H1 (cell line): ENCODE measurements around the gene PROSER2. TPM values are rescaled to one million over a fixed set of nuclear protein-coding genes. Genes with fewer than 3 reads are reported as not detected.

Experiments used
- CTCF ChIA-PET: fragments of 300-600 bp; sonication (Branson Sonifier 250); formaldehyde crosslinking; loops from one replicate; lab custom pipeline; 2021; ENCODE audit not compliant: partially characterized antibody; lab: Charles Lee
- POLR2A ChIA-PET: fragments of 300-600 bp; sonication (Branson Sonifier 250); formaldehyde crosslinking; loops from one replicate; lab custom pipeline; 2021; ENCODE audit warnings: inconsistent platforms; ENCODE audit not compliant: partially characterized antibody; lab: Charles Lee
- DNase-seq, 2 experiments: peaks; one replicate each; pipeline versions ENCODE4 v3.0.0 to v3.0.0-alpha.2; 2010 to 2022; ENCODE audit warnings: low spot score in 2 of 2, low read depth in 1 of 2, mixed read lengths in 1 of 2
- FAIRE-seq: peaks from 2 replicates; lab custom pipeline; 2011; peaks lifted over from hg19 to GRCh38; lab: Jason Lieb, UNC
- H2AFZ ChIP-seq: 2 replicates; pipeline ENCODE4 v1.8.1; 2012; ENCODE audit warnings: low read length, inconsistent platforms
- H2AK5ac ChIP-seq: 2 replicates; pipeline ENCODE4 v1.6.1; 2013; ENCODE audit warnings: low read depth, low read length
- H2BK120ac ChIP-seq: replicated peaks from 2 replicates; pipeline ENCODE3; 2013; ENCODE audit warnings: low read depth, low read length, inconsistent platforms
- H2BK12ac ChIP-seq: 2 replicates; pipeline ENCODE4 v1.6.1; 2013; ENCODE audit warnings: low read depth, low read length
- H2BK15ac ChIP-seq: 2 replicates; pipeline ENCODE4 v1.6.1; 2013; ENCODE audit warnings: low read length
- H2BK20ac ChIP-seq: 2 replicates; pipeline ENCODE4 v1.6.1; 2013; ENCODE audit warnings: low read length
- H2BK5ac ChIP-seq: 2 replicates; pipeline ENCODE4 v1.6.1; 2013; ENCODE audit warnings: low read depth, low read length
- H3K14ac ChIP-seq: 2 replicates; pipeline ENCODE4 v1.6.1; 2013; ENCODE audit warnings: inconsistent platforms; ENCODE audit not compliant: insufficient read length
- H3K18ac ChIP-seq: 2 replicates; pipeline ENCODE4 v1.6.1; 2013; ENCODE audit warnings: low read length; ENCODE audit errors: extremely low read depth
- H3K23ac ChIP-seq: 2 replicates; pipeline ENCODE4 v1.6.1; 2013; ENCODE audit warnings: inconsistent platforms; ENCODE audit not compliant: insufficient read length
- H3K23me2 ChIP-seq: 2 replicates; pipeline ENCODE4 v1.6.1; 2013; ENCODE audit warnings: low read depth, low read length
- H3K27ac ChIP-seq: 2 replicates; pipeline ENCODE4 v1.6.1; 2011; ENCODE audit warnings: low read depth, low read length, inconsistent platforms
- H3K27me3 ChIP-seq, 4 experiments: replicated peaks in 1 of 4; 1 replicate in 1 of 4; 2 replicates in 3 of 4; pipeline versions ENCODE4 v1.6.1 to v1.8.1; 2011 to 2013; ENCODE audit warnings: low read length in 3 of 4, mild to moderate bottlenecking in 3 of 4, inconsistent platforms in 2 of 4, mixed read lengths in 2 of 4, moderate library complexity in 1 of 4; ENCODE audit not compliant: control insufficient read depth in 3 of 4, insufficient read depth in 3 of 4; ENCODE audit errors: extremely low read depth in 1 of 4
- H3K36me3 ChIP-seq, 4 experiments: 2 replicates each; pipeline versions ENCODE4 v1.6.1 to v1.8.1; 2011 to 2013; ENCODE audit warnings: mild to moderate bottlenecking in 4 of 4, low read length in 3 of 4, moderate library complexity in 2 of 4, control low read depth in 1 of 4, inconsistent platforms in 1 of 4; ENCODE audit not compliant: insufficient read depth in 4 of 4, control insufficient read depth in 2 of 4
- H3K4ac ChIP-seq: replicated peaks from 2 replicates; pipeline ENCODE3; 2013; ENCODE audit warnings: low read length, low read depth, mixed read lengths, inconsistent platforms; ENCODE audit not compliant: insufficient read length
- H3K4me1 ChIP-seq, 4 experiments: replicated peaks in 1 of 4; 1 replicate in 1 of 4; 2 replicates in 3 of 4; pipeline versions ENCODE4 v1.6.1 to v1.8.1; 2011 to 2013; ENCODE audit warnings: low read length in 3 of 4, inconsistent platforms in 2 of 4, mixed read lengths in 1 of 4; ENCODE audit not compliant: insufficient read depth in 4 of 4, control insufficient read depth in 3 of 4
- H3K4me2 ChIP-seq, 2 experiments: 2 replicates each; pipeline versions ENCODE4 v1.6.1 to v1.8.1; 2011 to 2013; ENCODE audit warnings: low read depth in 2 of 2, low read length in 2 of 2, control low read depth in 1 of 2, inconsistent platforms in 1 of 2, mild to moderate bottlenecking in 1 of 2; ENCODE audit not compliant: insufficient read depth in 1 of 2
- H3K4me3 ChIP-seq, 4 experiments: fragments of 200-600, 300-600 bp in 1 of 4; sonication (generic), shearing (Covaris generic), sonication (Bioruptor Twin) in 1 of 4; 2 replicates each; pipeline versions ENCODE4 v1.5.1 to v1.8.1; 2011 to 2016; ENCODE audit warnings: low read length in 4 of 4, low read depth in 3 of 4, control low read depth in 2 of 4, inconsistent platforms in 2 of 4, mild to moderate bottlenecking in 2 of 4, mixed read lengths in 1 of 4, moderate library complexity in 1 of 4; ENCODE audit not compliant: insufficient read depth in 2 of 4; ENCODE audit errors: extremely low read depth in 1 of 4
- H3K56ac ChIP-seq: replicated peaks from 2 replicates; pipeline ENCODE3; 2013; ENCODE audit warnings: low read depth, mild to moderate bottlenecking, mixed read lengths, low read length, inconsistent platforms; ENCODE audit not compliant: insufficient read length
- H3K79me1 ChIP-seq: 2 replicates; pipeline ENCODE4 v1.6.1; 2013; ENCODE audit warnings: low read depth, low read length, control low read depth
- H3K79me2 ChIP-seq, 2 experiments: 2 replicates each; pipeline versions ENCODE4 v1.6.1 to v1.8.1; 2012 to 2013; ENCODE audit warnings: low read length in 2 of 2, mild to moderate bottlenecking in 2 of 2, inconsistent platforms in 1 of 2; ENCODE audit not compliant: insufficient read depth in 2 of 2, control insufficient read depth in 1 of 2
- H3K9ac ChIP-seq, 4 experiments: replicated peaks in 1 of 4; 1 replicate in 1 of 4; 2 replicates in 3 of 4; pipeline versions ENCODE4 v1.6.1 to v1.8.1; 2011 to 2013; ENCODE audit warnings: low read depth in 3 of 4, low read length in 3 of 4, control low read depth in 2 of 4, mild to moderate bottlenecking in 2 of 4, moderate library complexity in 2 of 4, inconsistent platforms in 1 of 4; ENCODE audit errors: extremely low read depth in 1 of 4
- H3K9me3 ChIP-seq, 2 experiments: 2 replicates each; pipeline versions ENCODE4 v1.6.1 to v1.8.1; 2012 to 2013; ENCODE audit warnings: mild to moderate bottlenecking in 2 of 2, moderate library complexity in 2 of 2, control low read depth in 1 of 2, inconsistent platforms in 1 of 2, low read depth in 1 of 2, low read length in 1 of 2, mixed read lengths in 1 of 2; ENCODE audit not compliant: insufficient read depth in 2 of 2
- H4K20me1 ChIP-seq, 2 experiments: replicated peaks in 1 of 2; 2 replicates each; pipeline versions ENCODE3 to v1.8.1; 2011 to 2013; ENCODE audit warnings: inconsistent platforms in 2 of 2, low read length in 2 of 2, mild to moderate bottlenecking in 1 of 2; ENCODE audit not compliant: insufficient read depth in 2 of 2, control insufficient read depth in 1 of 2
- H4K5ac ChIP-seq: 2 replicates; pipeline ENCODE4 v1.6.1; 2013; ENCODE audit warnings: low read length, low read depth, mixed read lengths, inconsistent platforms; ENCODE audit not compliant: insufficient read length
- H4K8ac ChIP-seq: 2 replicates; pipeline ENCODE4 v1.8.0; 2013; ENCODE audit warnings: mild to moderate bottlenecking, moderate library complexity, low read length, inconsistent platforms; ENCODE audit not compliant: insufficient read depth; ENCODE audit errors: extremely low read depth
- H4K91ac ChIP-seq: replicated peaks from 2 replicates; pipeline ENCODE3; 2013; ENCODE audit warnings: low read length, mixed read lengths, inconsistent platforms; ENCODE audit not compliant: insufficient read length
- CBX5 ChIP-seq: fragments of 300-800, 300-1000 bp; sonication (generic); IDR thresholded peaks from 2 replicates; pipeline ENCODE4 v1.7.1; 2016; ENCODE audit warnings: antibody characterized with exemption, low read length, low read depth
- FOSL1 ChIP-seq: IDR thresholded peaks from 2 replicates; pipeline ENCODE4 v1.6.1; 2011; ENCODE audit warnings: mild to moderate bottlenecking, low read depth, low read length, moderate library complexity; ENCODE audit not compliant: insufficient read depth
- HDAC2 ChIP-seq, 2 experiments: fragments of 300-600 bp in 1 of 2; sonication (generic) in 1 of 2; IDR thresholded peaks; 2 replicates each; pipeline ENCODE4 v1.6.1; 2011 to 2012; ENCODE audit warnings: low read depth in 2 of 2, low read length in 2 of 2, mild to moderate bottlenecking in 2 of 2, moderate library complexity in 2 of 2, borderline replicate concordance in 1 of 2, inconsistent platforms in 1 of 2
- POLR2A ChIP-seq, 2 experiments: IDR thresholded peaks; 1 replicate in 1 of 2; 2 replicates in 1 of 2; pipeline ENCODE4 v1.6.1; 2011; ENCODE audit warnings: low read depth in 2 of 2, low read length in 2 of 2, mild to moderate bottlenecking in 2 of 2; ENCODE audit errors: control extremely low read depth in 1 of 2
- RFX5 ChIP-seq: IDR thresholded peaks from 2 replicates; pipeline ENCODE4 v1.6.1; 2011; ENCODE audit warnings: low read depth, low read length, improper control_type of control experiment, borderline replicate concordance
- SRF ChIP-seq: IDR thresholded peaks from 2 replicates; pipeline ENCODE4 v1.6.1; 2011; ENCODE audit warnings: mild to moderate bottlenecking, low read depth, low read length, moderate library complexity
- YY1 ChIP-seq: IDR thresholded peaks from 2 replicates; pipeline ENCODE4 v1.6.1; 2011; ENCODE audit warnings: low read depth, mild to moderate bottlenecking, low read length
- WGBS, 2 experiments: shearing (Covaris generic) in 1 of 2; methylation state at CpG; one replicate each; pipeline versions ENCODE4 v1.1.6 to v1.1.7; 2013 to 2015; ENCODE audit warnings: low lambda C conversion rate in 2 of 2, mixed read lengths in 2 of 2, inconsistent platforms in 1 of 2, low coverage in 1 of 2, missing lambda C conversion rate in 1 of 2; ENCODE audit not compliant: insufficient replicate concordance in 2 of 2, insufficient coverage in 1 of 2, insufficient read length in 1 of 2; ENCODE audit errors: extremely low coverage in 1 of 2, missing lambda C conversion rate in 1 of 2; 5-methylcytosine and 5-hydroxymethylcytosine counted together
- polyA plus RNA-seq, 7 experiments: library from polyadenylated mRNA; depleted of rRNA in 3 of 7; stranded (reverse) in 5 of 7; unstranded in 2 of 7; fragments of >200 nt in 5 of 7; fragments of 200-250 nt in 2 of 7; gene quantifications; 1 replicate in 5 of 7; 2 replicates in 1 of 7; 4 replicates in 1 of 7; pipeline versions ENCODE4 v1.2.1 to v1.2.3, GENCODE V29; 2011 to 2013; ENCODE audit warnings: missing spikeins in 2 of 7, mixed read lengths in 2 of 7
- total RNA-seq: library from RNA; stranded (reverse); fragmentation: NEBNext Ultra II Directional; extraction: Animal tissue kit (Norgen Biotek cat#: 25700); gene quantifications from 2 replicates; pipeline ENCODE4 v1.2.1, GENCODE V29; 2021

Gene PROSER2
- total and polyA plus RNA-seq, 2 of the 8 experiments (the other 6 are each of a cell fraction or from before 2014, with no cell fraction given), result 3.9 to 13.7 TPM

DNA sequence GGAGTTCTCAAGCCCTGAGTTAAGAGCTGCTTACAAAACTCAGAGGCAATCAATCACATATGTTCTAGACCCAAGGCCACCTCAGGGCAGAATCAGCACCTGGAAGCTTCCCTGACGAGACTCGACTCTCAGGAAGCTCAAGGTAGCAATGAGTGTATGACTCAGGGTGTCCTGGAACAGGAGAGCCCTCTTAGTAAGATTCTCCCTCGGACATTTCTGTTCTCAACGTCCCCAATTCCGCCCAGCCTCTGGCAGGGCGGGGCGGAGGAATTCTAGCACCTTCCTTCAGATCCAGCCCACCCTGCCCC is 39.6 kb upstream of the PROSER2 start:
- no peak overlapping the region for H2AK5ac ChIP-seq
- no peaks in the 10 kb centered on the region for H4K20me1 ChIP-seq
- no peak for TF ChIP-seq SRF
- no peak for TF ChIP-seq RFX5
- no peak for TF ChIP-seq CBX5
- TF ChIP-seq HDAC2 (IDR thresholded peaks at IDR 0.05; ENCODE audit: borderline replicate concordance in 1 of 2, low read depth in 2 of 2, low read length in 2 of 2), result no peak
- no peak for TF ChIP-seq FOSL1
- TF ChIP-seq POLR2A (IDR thresholded peaks at IDR 0.05; ENCODE audit: control extremely low read depth in 1 of 2, low read depth in 2 of 2, low read length in 2 of 2), result no peak
- TF ChIP-seq YY1, result no peak
- FAIRE-seq (no peak), DNase-seq (no peak)
- no peaks in the 10 kb centered on the region; a peak in 1 of 4 replicates for H3K9me3 ChIP-seq
- no peaks in the 10 kb centered on the region for H3K23me2 ChIP-seq
- no peak overlapping the region for H2BK20ac ChIP-seq
- no peaks in the 10 kb centered on the region for H3K79me1 ChIP-seq
- no peak overlapping the region for H3K14ac ChIP-seq
- H3K27me3 ChIP-seq, result no peaks in the 10 kb centered on the region
- no peak overlapping the region for H2BK15ac ChIP-seq
- no peak overlapping the region for H3K4me2 ChIP-seq
- no peak overlapping the region for H3K27ac ChIP-seq
- H2BK12ac ChIP-seq, result 0 out of 2 replicates have a peak overlapping the region, but pooled peaks have one; percentile 9
- POLR2A ChIA-PET, result no interaction called here
- WGBS, 2 experiments, result 86% methylated on average over 7 of the region's 7 CpGs; no CpG with 5 or more reads in 1 of the 2 experiments
- no peak overlapping the region for H2BK120ac ChIP-seq
- no peaks in the 10 kb centered on the region for H3K36me3 ChIP-seq
- H4K5ac ChIP-seq, result no peak overlapping the region
- H3K18ac ChIP-seq, result no peak overlapping the region
- CTCF ChIA-PET, result interaction anchor here (0.6 to 3.6 kb wide), 35 partner anchors 7 to 358 kb away, joined by 3 to 40 read pairs (median 5); partner anchors contain the start of genes ECHDC3 and PROSER2
- H2AFZ ChIP-seq, result no peak overlapping the region
- no peak overlapping the region for H3K56ac ChIP-seq
- H2BK5ac ChIP-seq, result no peak overlapping the region
- no peak overlapping the region for H3K4ac ChIP-seq
- no peaks in the 10 kb centered on the region for H3K79me2 ChIP-seq
- H3K4me3 ChIP-seq, result no peak overlapping the region
- no peak overlapping the region for H3K9ac ChIP-seq
- no peaks in the 10 kb centered on the region for H3K4me1 ChIP-seq
- H4K91ac ChIP-seq, result no peak overlapping the region
- no peak overlapping the region for H4K8ac ChIP-seq
- no peak overlapping the region for H3K23ac ChIP-seq
